Measurements from ENCODE around the gene REC114. TPM values are rescaled to one million over a fixed set of nuclear protein-coding genes. Genes with fewer than 3 reads are reported as not detected.

Gene REC114
- total and polyA plus RNA-seq, 2 experiments from 2014 or later = not detected

GRCh38 chr15:73480050-73480449, 37.1 kb downstream of the REC114 start:
- H3K4me1 Mint-ChIP-seq = no peaks in the 10 kb centered on the region
- TF ChIP-seq REST (IDR thresholded peaks at IDR 0.05; ENCODE audit: unreplicated experiment) (no peak), CREB1 (CRISPR knock-in tag; IDR thresholded peaks at IDR 0.05; ENCODE audit: low read depth) (no peak), POLR2AphosphoS5 (IDR thresholded peaks at IDR 0.05; ENCODE audit: low read depth) (no peak), EZH2 (IDR thresholded peaks at IDR 0.05; ENCODE audit: low read depth, unreplicated experiment) (no peak), ZNF462 (CRISPR knock-in tag; IDR thresholded peaks at IDR 0.05) (no peak), ZNF114 (CRISPR knock-in tag; IDR thresholded peaks at IDR 0.05) (no peak), JUNB (IDR thresholded peaks at IDR 0.05; ENCODE audit: unreplicated experiment) (no peak), STAT1 (IDR thresholded peaks at IDR 0.05; ENCODE audit: unreplicated experiment) (no peak), ETS1 (IDR thresholded peaks at IDR 0.05) (no peak), CTCF (conservative IDR thresholded peaks at IDR 0.05; ENCODE audit: low read depth in 2 of 2) (no peak), NANOG (IDR thresholded peaks at IDR 0.05; ENCODE audit: borderline replicate concordance) (no peak), ZNF331 (CRISPR knock-in tag; IDR thresholded peaks at IDR 0.05; ENCODE audit: low read depth) (no peak), EZH2phosphoT487 (IDR thresholded peaks at IDR 0.05; ENCODE audit: unreplicated experiment) (no peak)
- no peaks in the 10 kb centered on the region for H3K36me3 ChIP-seq (ENCODE audit: insufficient read depth)
- no peak overlapping the region for H3K27ac ChIP-seq (ENCODE audit: low read depth)
- no peaks in the 10 kb centered on the region for H3K27me3 ChIP-seq (ENCODE audit: insufficient read depth)
- no peak overlapping the region for H3K4me3 ChIP-seq
- no peak for DNase-seq (ENCODE audit: low spot score)
- H3K27ac Mint-ChIP-seq = no peak overlapping the region
- H3K27me3 Mint-ChIP-seq (ENCODE audit: insufficient read depth, low read depth, poor library complexity) = peaks cover 2% of the 10 kb centered on the region
- no peaks in the 10 kb centered on the region for H3F3A ChIP-seq (replicated peaks; ENCODE audit: low read depth)
- no peak for ATAC-seq
- no peaks in the 10 kb centered on the region for H3K79me2 ChIP-seq (replicated peaks; ENCODE audit: insufficient read depth)
- H3K4me2 ChIP-seq = no peak overlapping the region
- no peaks in the 10 kb centered on the region for H4K20me1 ChIP-seq (replicated peaks; ENCODE audit: insufficient read depth)
- no peak overlapping the region for H3K4me3 Mint-ChIP-seq
- no peaks in the 10 kb centered on the region for H3K4me1 ChIP-seq (ENCODE audit: insufficient read depth)
- no peak overlapping the region for H2AFZ ChIP-seq
- no peaks in the 10 kb centered on the region for H3K9me2 ChIP-seq (ENCODE audit: insufficient read depth)
- no peaks in the 10 kb centered on the region for H3K36me3 Mint-ChIP-seq (ENCODE audit: low read depth)
- H3K9me3 Mint-ChIP-seq = no peaks in the 10 kb centered on the region
